ENCODE measurements around the gene ASB2. TPM values are rescaled to one million over a fixed set of nuclear protein-coding genes. Genes with fewer than 3 reads are reported as not detected.

Gene ASB2
- total RNA-seq, 1 experiment from 2014 or later: 7.9 TPM

DNA sequence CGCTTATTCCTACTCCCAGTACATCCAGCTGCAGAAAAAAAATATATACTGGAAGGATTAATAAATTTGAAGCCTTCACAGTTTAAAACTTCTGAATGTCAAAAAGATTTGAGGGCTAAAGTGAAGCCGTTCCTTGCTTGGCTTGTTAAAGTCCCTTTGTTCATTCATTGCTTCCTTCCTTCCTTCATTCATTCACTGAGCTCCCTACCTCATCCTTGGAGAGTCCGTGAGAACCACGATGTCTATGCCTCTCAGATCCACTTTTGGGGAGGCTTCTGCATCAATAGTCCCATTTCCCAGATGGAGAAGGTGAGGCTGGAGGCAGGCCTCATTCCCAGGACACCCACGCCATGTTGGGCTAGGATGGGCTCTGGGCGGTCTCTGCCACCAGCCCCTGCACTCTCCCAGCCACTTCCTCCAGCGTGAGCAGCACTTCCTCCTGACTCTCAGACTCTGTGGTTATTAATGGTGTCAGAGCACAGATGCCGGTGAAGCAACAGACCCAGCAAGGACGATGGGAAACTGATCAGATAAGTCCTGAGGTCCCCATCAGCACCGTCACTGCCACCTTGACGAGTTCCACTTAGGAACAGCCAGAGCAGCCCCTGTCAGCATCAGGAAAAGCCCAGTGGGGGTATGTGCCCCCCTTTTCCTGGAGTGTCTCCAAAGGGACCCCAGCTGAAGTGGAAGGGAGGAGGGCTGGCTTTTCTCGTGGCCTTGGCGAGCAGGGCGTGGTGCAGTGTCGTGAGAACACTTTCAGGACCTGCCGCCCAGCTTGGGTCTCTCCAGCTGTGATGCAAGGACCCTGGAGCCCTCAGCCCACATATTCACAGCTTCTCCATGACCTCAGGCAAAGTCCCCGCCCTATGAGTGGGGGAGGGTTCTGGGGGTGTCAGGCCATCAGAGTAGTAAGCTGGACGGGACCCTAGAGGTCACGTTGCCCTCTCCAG, 21.2 kb downstream of the ASB2 start:
- DNase-seq (ENCODE audit: low spot score): no peak
- in situ Hi-C loops (cut with HindIII; ENCODE audit: low sequenced_read_pairs): no loop called here

DNA sequence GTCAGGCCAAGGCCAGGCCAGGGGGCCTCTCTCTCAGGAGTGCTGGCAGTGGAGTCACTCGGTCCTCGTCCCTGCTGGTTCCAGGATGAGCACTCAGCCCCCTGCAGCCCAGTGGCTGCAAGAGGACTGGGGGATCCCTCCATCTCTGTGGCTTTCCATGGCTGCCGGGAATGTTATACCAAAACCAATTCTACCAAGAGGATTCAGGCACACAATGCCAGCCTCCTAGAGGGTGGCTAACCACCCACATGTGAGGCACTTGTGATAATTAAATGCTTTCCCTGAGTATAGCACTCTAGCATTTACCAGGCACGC, 21.9 kb downstream of the ASB2 start:
- no peak for DNase-seq (ENCODE audit: low spot score)
- in situ Hi-C loops (cut with HindIII; ENCODE audit: low sequenced_read_pairs): no loop called here

DNA sequence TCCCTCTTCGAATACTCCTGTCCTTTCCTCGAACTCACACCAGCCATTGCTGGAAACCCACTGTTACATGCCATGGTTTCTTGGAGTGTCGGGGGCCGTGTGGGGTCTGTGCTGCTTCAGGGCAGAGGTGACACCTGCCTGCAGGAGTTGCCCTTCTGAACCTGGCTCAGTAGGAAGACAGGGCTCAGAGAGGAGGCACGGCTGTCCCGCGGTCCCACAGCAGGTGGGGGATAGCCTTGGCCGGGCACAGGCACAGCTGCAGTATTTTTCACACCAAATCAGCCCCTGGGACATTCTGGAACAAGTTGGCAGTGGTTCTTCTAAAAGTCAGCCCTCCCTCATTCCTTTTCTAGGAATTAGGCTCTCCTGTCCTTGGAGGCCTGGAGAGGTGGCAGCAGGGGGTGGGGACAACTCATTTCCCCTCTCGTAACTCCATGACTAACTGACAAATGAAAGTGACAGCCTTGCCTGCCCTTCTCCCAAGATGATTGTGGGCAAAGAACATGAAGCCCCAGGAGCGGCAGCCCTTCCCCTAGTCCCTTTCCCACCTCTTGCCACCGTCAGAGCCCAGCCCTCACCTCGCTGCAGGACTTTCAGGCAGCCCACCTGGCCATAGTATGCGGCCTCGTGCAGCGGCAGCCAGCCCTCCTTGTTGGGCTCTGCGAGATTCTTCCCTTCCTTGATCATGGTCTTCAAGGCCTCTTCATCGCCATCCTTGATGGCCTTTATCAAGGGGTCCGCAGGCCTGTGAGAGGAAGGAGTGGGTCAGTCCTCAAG, 22.4 kb downstream of the ASB2 start:
- DNase-seq (ENCODE audit: low spot score): no peak
- in situ Hi-C loops (cut with HindIII; ENCODE audit: low sequenced_read_pairs): no loop called here

DNA sequence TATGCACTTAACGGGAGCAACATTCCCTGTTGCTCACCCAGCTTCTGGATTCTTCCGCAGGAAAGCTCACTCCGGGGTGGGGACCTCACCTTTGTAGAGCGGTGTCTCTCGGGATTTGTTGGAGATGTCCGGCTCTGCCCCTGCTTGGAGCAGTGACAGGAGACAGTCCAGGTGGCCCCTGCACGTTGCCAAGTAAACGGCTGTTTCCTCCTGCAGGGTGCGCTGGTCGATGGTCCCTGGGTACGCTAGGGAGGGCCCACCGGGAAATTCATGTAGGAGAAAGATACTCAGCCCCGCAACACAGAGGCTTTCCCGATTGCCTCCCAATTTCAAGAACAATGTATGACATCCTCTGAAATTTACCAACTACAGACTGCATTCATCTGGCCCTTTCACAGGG, 23.1 kb downstream of the ASB2 start:
- DNase-seq (ENCODE audit: low spot score): no peak
- in situ Hi-C loops (cut with HindIII; ENCODE audit: low sequenced_read_pairs): no loop called here

DNA sequence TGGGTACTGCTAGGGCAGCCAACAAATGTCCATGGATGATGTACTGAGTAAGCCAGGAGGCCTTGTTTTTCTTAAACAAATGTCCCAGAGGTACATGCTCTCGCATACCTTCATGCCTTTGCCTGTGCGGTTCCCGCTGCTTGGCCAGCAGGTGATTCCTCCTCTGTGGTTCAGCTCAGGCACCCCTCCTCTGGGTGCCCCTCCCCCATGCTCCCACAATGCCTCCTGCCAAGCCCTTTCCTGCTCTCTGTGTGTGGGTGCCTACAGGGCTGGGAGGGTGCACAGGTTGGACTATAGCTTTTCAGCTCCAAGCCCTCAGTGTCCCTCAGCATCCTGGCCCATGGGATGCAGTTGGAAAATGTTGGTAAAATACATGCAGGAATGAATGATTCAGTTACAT, 23.5 kb downstream of the ASB2 start:
- in situ Hi-C loops (cut with HindIII; ENCODE audit: low sequenced_read_pairs): no loop called here
- no peak for DNase-seq (ENCODE audit: low spot score)

DNA sequence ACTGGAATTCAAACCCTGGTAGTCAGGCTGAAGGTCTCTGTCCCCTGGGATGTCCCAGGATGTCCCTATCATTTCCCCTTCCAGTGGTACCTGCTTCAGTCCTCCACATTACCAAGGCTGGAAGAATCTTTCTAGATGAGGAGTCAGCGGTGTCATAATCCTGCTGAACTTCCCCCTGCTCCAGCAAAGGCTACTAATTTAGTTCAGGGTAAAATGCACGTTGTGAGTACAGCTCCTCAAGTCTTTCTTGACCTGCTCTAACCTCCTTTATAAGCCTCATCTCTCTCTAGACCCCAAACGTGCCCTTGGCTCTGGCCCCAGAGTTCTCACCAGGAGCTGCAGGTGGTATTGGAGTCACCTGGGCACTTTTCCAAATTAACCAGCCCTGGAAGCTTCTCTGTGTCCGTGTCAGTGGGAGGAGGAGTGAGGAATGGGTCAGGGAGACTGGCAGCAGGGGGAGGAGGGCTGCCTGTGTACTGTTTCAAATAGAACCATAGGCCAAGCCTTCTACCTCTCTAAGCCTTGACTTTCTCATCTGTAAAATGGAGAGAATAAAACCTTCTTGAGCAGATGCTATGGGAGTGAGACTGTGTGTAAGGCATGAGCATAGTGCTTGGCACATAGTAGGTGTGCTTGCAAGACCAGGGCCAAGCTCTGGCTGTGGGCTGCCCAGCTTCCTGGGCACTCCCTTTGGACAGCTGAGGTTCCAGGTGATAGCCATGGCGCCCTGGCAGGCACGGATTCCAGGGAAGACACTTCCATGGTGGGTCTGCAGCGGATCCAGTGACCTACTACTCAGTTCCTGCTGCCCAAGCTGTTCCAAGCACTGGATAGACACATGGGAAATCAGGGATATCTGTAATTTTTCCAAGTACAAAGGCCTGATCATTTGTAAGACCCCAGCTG, 24.5 kb downstream of the ASB2 start:
- in situ Hi-C loops (cut with HindIII; ENCODE audit: low sequenced_read_pairs): no loop called here
- DNase-seq (ENCODE audit: low spot score): no peak

DNA sequence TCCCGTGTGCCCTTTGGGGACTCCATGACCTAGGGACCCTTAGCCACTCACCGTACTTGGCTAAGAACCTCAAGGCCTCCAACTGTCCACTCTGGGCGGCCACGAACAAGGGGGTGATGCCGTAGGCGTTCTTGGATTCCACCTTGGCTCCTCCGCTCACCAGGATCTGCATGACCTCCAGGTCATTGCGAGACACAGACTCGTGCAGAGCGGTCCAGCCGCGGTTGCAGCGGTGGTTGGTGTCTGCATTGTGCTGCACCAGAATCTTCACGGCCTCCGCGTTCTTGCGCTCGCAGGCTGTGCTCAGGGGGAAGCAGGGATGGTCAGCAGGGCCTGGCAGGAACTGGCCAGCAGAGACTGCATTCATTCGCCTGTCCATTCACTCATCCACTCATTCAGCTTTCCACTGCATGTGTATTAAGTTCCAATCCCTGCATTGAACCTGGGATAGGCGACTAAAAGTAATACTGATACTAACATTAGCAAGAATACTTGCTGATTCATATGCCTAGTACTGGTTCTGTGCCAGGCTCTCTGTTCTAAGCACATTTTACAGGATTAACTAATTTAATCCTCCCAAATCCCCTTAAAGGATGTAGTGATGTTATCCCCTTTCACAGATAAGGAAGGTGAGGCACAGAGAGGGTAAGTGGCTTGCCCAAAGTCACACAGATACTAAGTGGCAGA, 25.3 kb downstream of the ASB2 start:
- in situ Hi-C loops (cut with HindIII; ENCODE audit: low sequenced_read_pairs): no loop called here

DNA sequence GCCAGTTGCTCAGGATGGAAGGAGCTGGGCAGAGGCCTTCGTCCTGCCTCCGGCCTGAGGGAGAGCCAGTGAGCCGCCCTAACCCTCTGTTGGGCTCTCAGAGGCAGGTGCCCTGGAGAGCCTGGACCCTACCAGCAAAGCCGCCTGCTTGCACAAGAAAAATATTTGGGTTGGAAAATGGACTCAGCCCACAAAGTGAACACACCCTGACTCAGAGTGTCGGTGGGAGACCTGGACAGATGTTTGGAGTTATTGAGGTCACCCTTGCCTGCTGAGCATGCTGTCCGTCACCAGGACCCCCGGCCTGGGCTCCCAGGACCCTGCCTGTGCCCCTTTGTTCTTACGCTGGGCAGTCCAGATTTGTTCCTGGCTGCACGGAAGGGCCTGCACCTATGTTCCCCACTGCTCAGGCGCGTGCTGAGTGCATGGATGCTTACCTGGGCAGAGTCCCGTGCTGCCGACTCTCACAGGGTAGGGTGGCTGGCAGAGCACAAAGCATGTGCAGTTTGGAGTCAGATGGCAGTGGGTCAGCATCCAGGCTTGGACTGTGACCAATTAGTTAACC, 26.8 kb downstream of the ASB2 start:
- in situ Hi-C loops (cut with HindIII; ENCODE audit: low sequenced_read_pairs): no loop called here
- DNase-seq (ENCODE audit: low spot score): no peak

More for the DNA sequence above, 25.3 kb downstream of the ASB2 start:
- no peak for DNase-seq (ENCODE audit: low spot score)

DNA sequence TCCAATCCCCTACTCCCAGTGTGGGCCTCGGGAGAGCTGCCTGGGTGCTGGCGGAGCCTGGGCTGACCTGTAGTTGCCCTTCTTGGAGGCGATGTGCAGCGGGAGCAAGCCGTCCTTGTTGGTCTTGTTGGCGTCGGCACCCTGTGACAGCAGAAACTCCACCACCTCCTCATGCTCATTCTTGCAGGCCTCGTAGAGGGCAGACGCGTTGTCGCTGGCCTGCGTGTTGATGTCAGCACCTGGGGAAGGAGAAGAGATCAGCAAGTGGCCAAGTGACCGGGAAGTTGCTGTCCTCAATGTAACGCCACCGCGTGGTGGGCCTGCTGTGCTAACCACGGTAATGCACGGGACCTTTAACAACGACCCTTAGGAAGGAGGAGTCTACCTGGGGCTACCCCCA, 29.1 kb downstream of the ASB2 start:
- no peak for DNase-seq (ENCODE audit: low spot score)
- in situ Hi-C loops (cut with HindIII; ENCODE audit: low sequenced_read_pairs): no loop called here

DNA sequence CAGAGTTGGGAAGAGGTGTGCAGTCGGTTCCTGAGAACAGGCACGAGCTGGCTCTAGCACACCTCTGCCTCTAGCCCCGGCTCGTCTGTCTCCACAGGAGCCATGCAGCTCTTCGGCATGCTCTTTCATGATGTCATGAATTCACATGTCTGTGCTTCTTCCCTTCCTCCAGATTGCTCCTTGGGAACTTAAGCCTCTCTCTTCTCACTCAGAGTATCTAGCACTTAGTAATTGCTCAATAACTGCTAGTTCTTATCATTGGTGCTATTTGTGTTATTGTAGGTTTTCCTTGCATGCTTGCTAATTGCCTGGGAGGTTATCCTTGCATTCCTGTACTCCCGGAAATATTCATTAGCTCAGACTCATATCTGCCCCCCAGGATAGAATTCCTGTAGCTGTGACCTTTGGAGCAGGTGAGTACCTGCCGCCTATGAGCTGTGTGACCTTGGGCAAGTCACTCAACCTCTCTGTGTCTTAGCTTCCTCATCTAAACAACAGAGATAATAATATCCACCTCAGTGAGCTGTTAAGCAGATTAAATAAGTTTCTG, 29.8 kb downstream of the ASB2 start:
- no peak for DNase-seq (ENCODE audit: low spot score)
- in situ Hi-C loops (cut with HindIII; ENCODE audit: low sequenced_read_pairs): no loop called here

DNA sequence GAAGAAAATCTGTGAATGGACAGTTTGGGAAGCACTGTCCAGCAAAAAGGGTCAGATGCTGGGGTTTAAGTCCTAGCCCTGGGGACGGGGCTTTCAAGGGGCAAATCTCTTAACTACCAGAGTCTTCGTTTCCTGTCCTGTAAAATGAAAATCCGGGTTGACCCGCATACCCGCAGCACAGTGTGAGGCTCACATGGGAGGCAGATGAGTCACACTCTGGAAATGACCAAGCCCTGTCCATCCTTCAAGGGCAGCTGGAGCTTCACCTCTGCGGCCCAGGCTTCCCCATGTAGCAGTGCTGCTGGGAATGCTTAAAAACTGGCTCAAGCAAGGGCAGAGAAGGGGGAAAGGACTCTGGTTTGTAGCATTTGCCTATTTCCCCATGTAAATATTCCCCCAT, 30.3 kb downstream of the ASB2 start:
- in situ Hi-C loops (cut with HindIII; ENCODE audit: low sequenced_read_pairs): no loop called here
- DNase-seq (ENCODE audit: low spot score): no peak

DNA sequence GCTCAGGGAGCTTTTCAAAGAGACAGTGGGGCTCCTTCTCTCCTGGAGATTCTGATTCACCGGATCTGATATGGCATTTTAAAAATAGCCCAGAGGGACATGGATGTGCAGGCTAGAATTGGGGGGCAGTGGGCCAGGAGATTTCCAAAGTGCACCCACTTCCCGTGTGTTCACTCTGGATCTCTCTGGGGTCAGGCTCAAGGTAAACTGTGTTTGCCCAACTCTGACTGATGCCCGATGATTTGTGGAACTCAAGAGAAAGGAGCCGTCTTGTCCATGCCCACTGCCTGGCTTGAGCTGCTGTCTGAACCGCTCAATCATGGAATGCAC, 31.3 kb downstream of the ASB2 start:
- in situ Hi-C loops (cut with HindIII; ENCODE audit: low sequenced_read_pairs): no loop called here

DNA sequence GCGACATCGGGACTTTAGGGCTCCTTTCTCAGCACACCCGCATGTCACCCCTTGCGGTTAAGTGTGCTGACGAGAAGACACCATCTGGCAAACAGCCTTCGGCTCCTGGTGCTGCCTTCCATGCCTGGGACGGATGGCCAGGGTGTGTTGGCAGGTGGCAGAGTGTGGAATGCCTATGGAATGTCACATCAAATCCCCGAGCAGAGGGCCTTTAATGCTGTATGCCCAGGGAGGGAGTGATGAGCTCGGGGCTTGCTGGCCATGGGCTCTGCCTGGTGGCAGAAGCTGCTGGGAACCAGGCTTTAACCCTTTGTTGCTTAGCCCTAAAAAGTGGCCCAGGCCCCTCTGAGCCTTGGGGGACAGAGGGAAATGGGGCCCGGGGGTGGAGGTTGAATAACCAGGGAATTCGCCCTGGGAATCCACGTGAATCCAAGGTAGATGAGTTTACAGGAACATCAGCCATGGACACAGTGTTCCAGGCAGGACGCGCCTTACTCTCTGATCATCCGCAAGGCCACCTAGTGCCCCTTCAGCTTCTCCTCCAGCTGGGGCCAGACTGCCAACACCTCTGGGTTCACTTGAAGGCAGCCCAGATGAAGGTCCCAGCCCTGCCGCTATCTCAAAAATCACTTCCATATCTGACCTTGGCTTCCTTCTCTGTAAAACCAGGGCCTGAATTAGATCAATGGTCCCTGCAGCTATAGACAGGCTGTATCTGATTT, 31.9 kb downstream of the ASB2 start:
- no peak for DNase-seq (ENCODE audit: low spot score)
- in situ Hi-C loops (cut with HindIII; ENCODE audit: low sequenced_read_pairs): no loop called here

More for the DNA sequence above, 31.3 kb downstream of the ASB2 start:
- DNase-seq (ENCODE audit: low spot score): no peak

DNA sequence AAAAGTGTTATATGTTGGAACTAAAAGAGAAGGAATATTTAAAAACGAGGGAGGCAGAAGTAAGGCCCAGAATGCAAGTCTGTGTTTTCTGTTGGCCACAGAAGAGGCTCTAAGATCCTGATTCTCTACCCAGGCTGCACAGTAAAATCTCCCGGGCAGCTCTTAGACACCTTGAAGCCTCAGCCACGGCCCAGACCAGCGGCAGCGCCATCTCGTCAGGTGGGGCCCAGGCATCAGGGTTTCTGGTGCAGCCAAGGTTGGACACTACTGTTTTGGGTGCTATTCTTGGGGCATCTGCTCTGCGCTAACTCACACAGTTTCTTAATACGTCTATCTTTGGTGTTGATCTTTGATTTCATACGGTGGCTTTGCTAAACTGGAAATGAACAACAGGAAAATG, 32.4 kb downstream of the ASB2 start:
- DNase-seq (ENCODE audit: low spot score): no peak
- in situ Hi-C loops (cut with HindIII; ENCODE audit: low sequenced_read_pairs): no loop called here

DNA sequence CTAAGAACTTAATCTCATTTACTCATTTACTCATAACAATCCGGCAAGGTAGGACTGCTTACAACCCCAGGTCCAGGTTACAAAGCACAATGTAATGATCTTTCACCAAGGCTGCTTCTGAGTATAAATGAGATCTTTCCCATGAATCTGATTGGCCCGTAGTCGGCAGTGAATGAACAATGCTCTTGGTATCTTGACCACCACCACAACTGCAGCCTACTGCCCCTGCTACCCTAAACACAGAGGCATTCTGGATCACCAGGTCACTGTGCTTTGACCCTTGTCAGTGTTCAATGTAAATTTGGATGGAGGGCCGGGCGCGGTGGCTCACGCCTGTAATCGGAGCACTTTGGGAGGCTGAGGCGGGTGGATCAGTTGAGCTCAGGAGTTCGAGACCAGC, 33.3 kb downstream of the ASB2 start:
- in situ Hi-C loops (cut with HindIII; ENCODE audit: low sequenced_read_pairs): no loop called here
- DNase-seq (ENCODE audit: low spot score): no peak

DNA sequence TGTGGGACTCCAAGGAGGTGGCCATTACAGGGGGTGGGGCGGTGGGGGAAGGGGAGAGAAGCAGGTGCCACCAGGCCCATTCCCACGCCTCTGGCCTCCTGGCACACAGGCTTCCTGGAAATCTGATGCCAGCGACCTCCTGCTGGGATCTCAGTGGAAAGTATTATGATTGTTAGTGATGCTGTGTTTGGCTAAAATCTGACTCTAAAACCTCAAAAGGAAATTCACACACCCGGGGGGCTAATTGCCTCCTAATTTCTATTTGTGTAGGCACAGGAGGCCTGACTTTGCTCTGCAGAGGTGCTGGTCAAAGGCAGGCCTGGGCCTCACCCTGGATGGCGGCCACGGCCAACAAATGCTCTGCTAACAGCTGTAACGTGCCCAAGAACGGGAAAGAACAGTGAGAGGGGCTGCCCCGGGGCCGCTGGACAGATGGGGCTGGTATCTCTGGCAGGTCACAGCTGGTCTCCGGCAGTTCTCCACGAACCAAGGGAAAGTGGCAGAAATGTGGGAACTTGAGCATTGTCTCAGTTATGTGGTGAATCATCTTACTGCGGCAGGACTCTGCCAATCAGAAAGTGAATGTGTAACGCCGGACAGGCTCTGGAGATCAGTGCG, 35.0 kb downstream of the ASB2 start:
- no peak for DNase-seq (ENCODE audit: low spot score)
- in situ Hi-C loops (cut with HindIII; ENCODE audit: low sequenced_read_pairs): no loop called here

DNA sequence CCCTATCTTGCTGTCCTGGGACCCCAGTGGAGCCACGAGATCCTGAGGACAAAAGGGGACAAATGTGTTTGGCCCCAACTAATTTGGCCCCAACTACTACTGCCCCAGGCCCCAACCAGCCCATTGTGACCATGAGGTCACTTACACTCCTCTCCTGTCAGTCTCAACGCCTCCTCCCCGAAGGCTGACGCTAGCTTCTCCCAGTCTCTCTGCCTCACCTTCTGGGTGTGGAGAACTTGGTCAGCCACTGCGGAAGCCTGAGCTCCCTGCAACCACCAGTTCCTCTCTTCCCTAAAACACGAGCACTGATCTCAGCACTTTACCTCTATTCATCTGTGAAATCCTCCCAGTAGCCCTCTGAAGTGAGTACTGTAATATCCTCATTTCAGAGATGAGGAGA, 35.9 kb downstream of the ASB2 start:
- DNase-seq (ENCODE audit: low spot score): no peak
- in situ Hi-C loops (cut with HindIII; ENCODE audit: low sequenced_read_pairs): no loop called here
